Measurements from ENCODE around the gene TNFRSF11A. TPM values are rescaled to one million over a fixed set of nuclear protein-coding genes. Genes with fewer than 3 reads are reported as not detected.

The TNFRSF11A gene
- total RNA-seq, 1 experiment from 2014 or later: 0.16 TPM

- Mint-ChIP-seq H3K27me3 (ENCODE audit: insufficient read depth, unreplicated experiment) (no peaks in the 10 kb centered on the region), H3K4me1 (ENCODE audit: low read depth, unreplicated experiment) (no peaks in the 10 kb centered on the region), H3K27ac (ENCODE audit: unreplicated experiment) (no peak overlapping the region), H3K9me3 (ENCODE audit: unreplicated experiment) (no peaks in the 10 kb centered on the region), H3K36me3 (ENCODE audit: insufficient read depth, unreplicated experiment) (no peaks in the 10 kb centered on the region), H3K4me3 (ENCODE audit: unreplicated experiment) (no peak overlapping the region)
- no peak for DNase-seq
- no peak for TF ChIP-seq CTCF (IDR thresholded peaks at IDR 0.05; ENCODE audit: insufficient read depth in 1 of 2, low read depth in 1 of 2, low read length in 1 of 2, severe bottlenecking in 1 of 2, unreplicated experiment in 1 of 2)
- POLR2A ChIA-PET: no interaction called here
- no peaks in the 10 kb centered on the region for H3K36me3 ChIP-seq (ENCODE audit: control insufficient read depth, insufficient read depth, low read length)
- CTCF ChIA-PET: no interaction called here
- intact Hi-C loops (cut with micrococcal nuclease; ENCODE audit: unreplicated experiment): no loop called here
- H3K4me1 ChIP-seq: no peaks in the 10 kb centered on the region
- no peak overlapping the region for H3K4me3 ChIP-seq (ENCODE audit: low read depth, low read length)
- H3K9me3 ChIP-seq: no peaks in the 10 kb centered on the region
- no TSS peak for BruUV-seq (replicated peaks)
- H3K27me3 ChIP-seq (replicated peaks; ENCODE audit: control insufficient read depth, insufficient read depth, low read length): no peaks in the 10 kb centered on the region
Measured at GRCh38 chr18:62438018-62438329, 112.9 kb downstream of the TNFRSF11A start.

- H3K9me3 Mint-ChIP-seq (ENCODE audit: unreplicated experiment): no peaks in the 10 kb centered on the region
- no peaks in the 10 kb centered on the region for H3K4me1 Mint-ChIP-seq (ENCODE audit: low read depth, unreplicated experiment)
- no peaks in the 10 kb centered on the region for H3K27me3 ChIP-seq (replicated peaks; ENCODE audit: control insufficient read depth, insufficient read depth, low read length)
- H3K9me3 ChIP-seq: no peaks in the 10 kb centered on the region
- intact Hi-C loops (cut with micrococcal nuclease; ENCODE audit: unreplicated experiment): no loop called here
- no peak overlapping the region for H3K4me3 Mint-ChIP-seq (ENCODE audit: unreplicated experiment)
- no peaks in the 10 kb centered on the region for H3K27me3 Mint-ChIP-seq (ENCODE audit: insufficient read depth, unreplicated experiment)
- ChIA-PET POLR2A (no interaction called here), CTCF (no interaction called here)
- no peak for TF ChIP-seq CTCF (IDR thresholded peaks at IDR 0.05; ENCODE audit: insufficient read depth in 1 of 2, low read depth in 1 of 2, low read length in 1 of 2, severe bottlenecking in 1 of 2, unreplicated experiment in 1 of 2)
- DNase-seq: no peak
- H3K4me1 ChIP-seq: no peaks in the 10 kb centered on the region
- no TSS peak for BruUV-seq (replicated peaks)
- no peak overlapping the region for H3K4me3 ChIP-seq (ENCODE audit: low read depth, low read length)
- no peaks in the 10 kb centered on the region for H3K36me3 Mint-ChIP-seq (ENCODE audit: insufficient read depth, unreplicated experiment)
- H3K36me3 ChIP-seq (ENCODE audit: control insufficient read depth, insufficient read depth, low read length): no peaks in the 10 kb centered on the region
- no peak overlapping the region for H3K27ac Mint-ChIP-seq (ENCODE audit: unreplicated experiment)
Measured at GRCh38 chr18:62438402-62438801, 113.3 kb downstream of the TNFRSF11A start.

GRCh38 chr18:62438866-62439265 is 113.8 kb downstream of the TNFRSF11A start:
- no peak overlapping the region for H3K4me3 ChIP-seq (ENCODE audit: low read depth, low read length)
- Mint-ChIP-seq H3K4me3 (ENCODE audit: unreplicated experiment) (no peak overlapping the region), H3K36me3 (ENCODE audit: insufficient read depth, unreplicated experiment) (no peaks in the 10 kb centered on the region), H3K4me1 (ENCODE audit: low read depth, unreplicated experiment) (no peaks in the 10 kb centered on the region), H3K9me3 (ENCODE audit: unreplicated experiment) (no peaks in the 10 kb centered on the region), H3K27me3 (ENCODE audit: insufficient read depth, unreplicated experiment) (no peaks in the 10 kb centered on the region), H3K27ac (ENCODE audit: unreplicated experiment) (no peak overlapping the region)
- H3K4me1 ChIP-seq: no peaks in the 10 kb centered on the region
- ChIA-PET POLR2A (no interaction called here), CTCF (no interaction called here)
- no peaks in the 10 kb centered on the region for H3K9me3 ChIP-seq
- no TSS peak for BruUV-seq (replicated peaks)
- DNase-seq: no peak
- TF ChIP-seq CTCF (IDR thresholded peaks at IDR 0.05; ENCODE audit: insufficient read depth in 1 of 2, low read depth in 1 of 2, low read length in 1 of 2, severe bottlenecking in 1 of 2, unreplicated experiment in 1 of 2): no peak
- intact Hi-C loops (cut with micrococcal nuclease; ENCODE audit: unreplicated experiment): no loop called here
- no peaks in the 10 kb centered on the region for H3K36me3 ChIP-seq (ENCODE audit: control insufficient read depth, insufficient read depth, low read length)
- no peaks in the 10 kb centered on the region for H3K27me3 ChIP-seq (replicated peaks; ENCODE audit: control insufficient read depth, insufficient read depth, low read length)

Other genes with a start within 250 kb of the TNFRSF11A start
- gene PIGN, start 138.3 kb upstream of the TNFRSF11A start, total RNA-seq (2022): 22.8 and 23.4 TPM in 2 replicates
- gene RELCH, start 138.1 kb upstream of the TNFRSF11A start, total RNA-seq (2022): 16.8 and 19.6 TPM in 2 replicates
- gene ZCCHC2, start 197.7 kb downstream of the TNFRSF11A start, total RNA-seq (2022): 6.9 and 8.9 TPM in 2 replicates